GM19395 (cell line): ENCODE measurements around the gene RAB42.
"Not testable (repeated sequence)": the region's sequence is repeated elsewhere in the genome, so short reads cannot be mapped to it uniquely, and the experiment has no call there.

Source experiments
- ATAC-seq: cut with Tn5 transposase; IDR thresholded peaks from one replicate; pipeline ENCODE4 v1.9.1; 2021; ENCODE audit warnings: mild to moderate bottlenecking, moderate library complexity; ENCODE audit not compliant: unreplicated experiment

RAB42 gene, protein sequence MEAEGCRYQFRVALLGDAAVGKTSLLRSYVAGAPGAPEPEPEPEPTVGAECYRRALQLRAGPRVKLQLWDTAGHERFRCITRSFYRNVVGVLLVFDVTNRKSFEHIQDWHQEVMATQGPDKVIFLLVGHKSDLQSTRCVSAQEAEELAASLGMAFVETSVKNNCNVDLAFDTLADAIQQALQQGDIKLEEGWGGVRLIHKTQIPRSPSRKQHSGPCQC

GRCh38 chr1:28591708-28592320, at the start of gene RAB42:
Gene RAB42, plus strand, starts transcription at chr1:28592265. Its CDS starts 247 bp downstream, at chr1:28592512.
- ATAC-seq = peak; percentile 46

- no peak for ATAC-seq
These were observed 46.8 kb upstream of the RAB42 start for GRCh38 chr1:28545246-28545628.

DNA sequence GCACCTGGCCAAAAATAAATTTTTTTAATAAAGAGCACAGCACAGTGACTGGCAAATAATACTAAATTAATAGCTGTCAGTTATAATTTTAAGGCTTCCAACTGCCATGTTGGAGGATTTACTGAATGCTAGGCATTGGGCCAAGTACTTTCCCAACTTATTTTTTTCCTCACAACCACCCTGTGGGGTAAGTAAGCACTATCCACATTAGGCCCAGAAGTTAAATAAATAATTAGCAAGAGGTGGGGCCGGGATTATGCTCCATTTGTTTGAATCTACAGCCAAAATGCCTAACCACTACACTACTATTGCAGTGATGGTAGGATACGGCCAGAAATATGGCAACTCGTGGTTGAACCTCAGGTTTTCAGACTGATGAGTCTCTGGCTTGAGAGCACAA, 43.7 kb upstream of the RAB42 start:
- no peak for ATAC-seq

- no peak for ATAC-seq
These were observed 40.7 kb upstream of the RAB42 start for GRCh38 chr1:28551381-28551780.

DNA sequence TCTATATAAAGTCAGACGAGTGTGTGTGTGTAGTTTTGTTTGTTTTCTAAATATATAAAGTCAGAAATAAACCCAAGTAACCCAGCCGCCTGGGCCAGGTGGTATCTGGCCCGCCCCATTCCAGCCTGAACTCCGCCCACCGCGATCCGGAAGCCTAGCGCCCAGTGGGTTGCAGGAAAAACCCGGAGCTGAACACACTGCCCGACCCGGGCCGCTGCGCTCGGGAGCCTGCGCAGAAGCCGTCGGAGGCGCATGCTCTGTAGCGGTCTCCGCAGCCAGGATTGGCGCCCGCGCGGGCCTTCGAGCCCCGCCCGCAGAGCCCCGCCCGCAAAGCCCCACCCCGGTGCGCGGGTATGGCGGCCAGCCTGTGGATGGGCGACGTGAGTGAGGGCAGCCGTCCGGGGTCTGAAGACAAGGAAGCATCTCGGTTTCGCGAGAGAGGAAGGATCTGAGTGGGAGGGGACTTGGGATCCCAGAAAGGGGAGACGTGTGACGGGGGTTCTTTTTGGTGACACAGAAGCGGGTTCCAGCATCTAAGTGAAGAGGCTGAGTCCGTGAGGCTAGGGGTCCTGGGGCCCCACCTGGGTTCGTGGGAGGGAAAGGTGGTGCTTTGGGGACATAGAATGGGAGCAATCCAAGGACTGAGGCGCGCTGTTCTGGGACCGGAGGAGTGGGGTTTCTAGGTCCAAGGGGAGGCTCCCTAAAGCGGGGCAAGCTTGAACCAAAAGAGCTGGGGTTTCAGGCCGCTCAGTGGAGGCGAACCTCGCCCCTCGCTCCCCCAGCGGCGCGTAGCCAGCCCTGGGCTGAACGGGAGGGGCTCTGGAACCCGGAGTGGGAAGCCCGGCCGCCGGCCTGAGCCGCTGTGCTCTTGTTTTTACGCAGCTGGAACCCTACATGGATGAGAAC, 39.1 kb upstream of the RAB42 start, which contains the start of gene TRNAU1AP:
Gene TRNAU1AP, plus strand, starts transcription at position 328 of the 906 bp plus-strand sequence. Its CDS starts 26 bp downstream, at position 354.
- ATAC-seq = peak; percentile 94

DNA sequence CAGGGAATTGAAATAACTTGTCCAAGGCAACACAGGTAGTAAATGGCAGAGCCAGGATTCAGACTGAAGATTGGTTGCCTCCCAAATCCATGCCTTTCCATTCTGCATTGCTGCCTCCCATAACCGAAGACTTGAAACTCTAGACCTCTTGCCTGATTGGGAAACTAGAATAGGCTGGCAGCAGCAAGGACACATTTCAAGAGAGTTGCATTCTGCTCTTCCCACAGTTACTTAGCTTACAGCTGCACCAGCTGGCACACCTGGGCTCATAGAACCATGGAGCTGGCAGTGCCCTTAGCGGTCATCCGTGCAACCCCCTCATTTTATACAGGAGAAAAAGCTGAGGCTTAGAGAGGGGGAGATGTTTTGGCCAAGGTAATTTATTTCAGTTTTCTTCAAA, 31.2 kb upstream of the RAB42 start:
- ATAC-seq = no peak

GRCh38 chr1:28564310-28564709, 27.8 kb upstream of the RAB42 start:
- no peak for ATAC-seq

- no peak for ATAC-seq
These were observed 27.0 kb upstream of the RAB42 start for GRCh38 chr1:28565040-28565439.

DNA sequence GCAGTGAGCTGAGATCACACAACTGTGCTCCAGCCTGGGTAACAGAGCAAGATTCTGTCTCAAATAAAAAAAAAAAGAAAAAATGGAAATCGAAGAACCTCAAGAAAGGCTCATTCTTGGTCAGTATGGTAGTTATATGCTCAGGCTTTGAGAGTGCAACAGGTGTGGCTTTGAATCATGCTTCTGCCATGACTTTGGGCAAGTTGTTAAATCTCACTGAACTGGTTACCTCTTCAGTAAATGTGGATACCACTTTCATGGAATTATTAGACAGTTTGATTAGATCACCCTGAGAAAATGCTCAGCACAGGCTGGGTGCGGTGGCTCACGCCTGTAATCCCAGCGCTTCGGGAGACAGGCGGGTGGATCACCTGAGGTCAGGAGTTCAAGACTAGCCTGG, 26.3 kb upstream of the RAB42 start:
- ATAC-seq = no peak

DNA sequence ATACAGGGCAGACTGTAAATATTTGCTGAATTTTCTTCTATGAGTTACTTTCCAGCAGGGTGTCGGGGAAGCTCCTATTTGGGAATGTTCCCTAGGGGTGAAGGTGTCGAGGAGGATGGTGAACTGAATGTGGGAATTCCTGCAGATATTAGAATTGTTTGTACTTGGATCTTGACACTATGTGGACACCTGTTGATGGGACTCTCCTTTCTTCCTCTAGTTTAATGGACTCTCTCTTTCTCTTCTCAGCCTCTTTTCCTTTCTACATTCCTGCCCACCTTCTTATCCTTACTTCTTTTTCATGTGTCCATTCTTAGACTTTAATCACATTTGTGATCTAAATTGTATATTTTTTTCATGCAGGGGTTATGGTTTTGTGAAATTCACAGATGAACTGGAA, 25.1 kb upstream of the RAB42 start:
- no peak for ATAC-seq

DNA sequence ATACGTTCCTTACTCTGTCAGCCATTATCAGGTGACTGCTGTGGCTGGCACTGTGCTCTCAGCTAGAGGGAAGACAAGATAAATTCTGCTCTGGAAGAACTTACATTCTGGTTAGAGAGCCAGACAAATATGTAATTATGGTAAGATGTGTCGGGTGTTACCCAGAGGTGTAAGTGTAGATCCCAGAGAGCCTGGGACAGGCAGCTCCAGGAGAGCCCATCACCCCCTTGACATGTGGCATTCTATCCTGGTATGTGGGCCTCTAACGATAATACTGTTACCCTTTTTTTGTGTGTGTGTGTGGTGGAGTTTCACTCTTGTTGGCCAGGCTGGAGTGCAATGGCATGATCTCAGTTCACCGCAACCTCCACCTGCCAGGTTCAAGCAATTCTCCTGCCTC, 20.2 kb upstream of the RAB42 start:
- ATAC-seq = no peak

- not testable (repeated sequence) for ATAC-seq
These were observed 19.2 kb upstream of the RAB42 start for GRCh38 chr1:28572891-28573290.

GRCh38 chr1:28573564-28573963, 18.5 kb upstream of the RAB42 start:
- no peak for ATAC-seq

DNA sequence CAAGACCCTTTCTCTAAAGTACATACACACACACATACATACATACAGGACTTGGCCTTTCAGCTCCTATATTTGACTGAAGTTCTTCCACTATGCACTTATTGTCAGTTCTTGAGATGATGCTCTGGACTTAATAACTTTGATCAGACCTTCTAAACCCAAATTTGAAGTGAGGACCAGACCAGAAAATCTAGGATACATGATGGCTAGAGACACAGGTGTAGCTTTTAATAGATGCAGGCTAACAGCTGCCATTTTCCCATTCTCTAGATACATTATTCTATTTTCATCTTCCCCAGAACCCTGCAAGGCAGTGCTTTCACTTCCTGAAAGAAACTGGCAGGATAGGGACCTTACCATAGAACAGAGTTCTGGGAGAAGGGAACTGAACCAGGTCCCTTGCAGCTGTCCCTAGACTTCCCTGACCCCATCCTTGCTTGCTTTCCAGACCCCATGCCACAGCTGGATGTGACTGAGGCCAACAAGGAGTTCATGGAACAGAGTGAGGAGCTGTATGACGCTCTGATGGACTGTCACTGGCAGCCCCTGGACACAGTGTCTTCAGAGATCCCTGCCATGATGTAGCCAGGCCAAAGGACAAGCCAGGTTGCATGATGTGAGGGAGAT, 14.9 kb upstream of the RAB42 start:
- no peak for ATAC-seq

GRCh38 chr1:28577738-28578536, 14.1 kb upstream of the RAB42 start:
- no peak for ATAC-seq

GRCh38 chr1:28578696-28579218, 13.3 kb upstream of the RAB42 start:
- no peak for ATAC-seq

DNA sequence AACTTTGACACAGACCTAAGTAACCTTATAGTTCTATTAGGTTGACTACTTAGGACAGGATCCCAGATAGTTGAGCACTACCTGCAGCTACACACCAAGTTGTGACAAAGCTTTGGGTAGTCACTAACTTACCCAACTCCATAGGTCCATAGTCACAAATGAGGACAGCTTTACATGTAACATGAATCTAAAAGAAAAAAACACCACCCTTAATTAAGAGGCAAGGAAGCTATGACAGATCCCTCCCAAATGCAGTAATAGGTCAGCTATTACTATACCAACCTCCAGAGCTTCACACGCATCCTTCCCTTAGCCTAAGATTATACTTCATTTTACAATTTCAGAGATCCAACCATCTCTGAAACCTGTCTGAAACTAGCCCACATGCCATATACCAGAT, 12.7 kb upstream of the RAB42 start:
- ATAC-seq = no peak

GRCh38 chr1:28580722-28581530, 11.1 kb upstream of the RAB42 start:
- peak; percentile 36 for ATAC-seq

GRCh38 chr1:28581531-28582247, 10.4 kb upstream of the RAB42 start:
- peak; percentile 74 for ATAC-seq
